H1 (cell line): ENCODE measurements around the gene ZNF143. TPM values are rescaled to one million over a fixed set of nuclear protein-coding genes. Genes with fewer than 3 reads are reported as not detected.

Source experiments
- CTCF ChIA-PET: fragments of 300-600 bp; sonication (Branson Sonifier 250); formaldehyde crosslinking; loops from one replicate; lab custom pipeline; 2021; ENCODE audit not compliant: partially characterized antibody; lab: Charles Lee
- POLR2A ChIA-PET: fragments of 300-600 bp; sonication (Branson Sonifier 250); formaldehyde crosslinking; loops from one replicate; lab custom pipeline; 2021; ENCODE audit warnings: inconsistent platforms; ENCODE audit not compliant: partially characterized antibody; lab: Charles Lee
- DNase-seq, 2 experiments: peaks; one replicate each; pipeline versions ENCODE4 v3.0.0 to v3.0.0-alpha.2; 2010 to 2022; ENCODE audit warnings: low spot score in 2 of 2, low read depth in 1 of 2, mixed read lengths in 1 of 2
- FAIRE-seq: peaks from 2 replicates; lab custom pipeline; 2011; peaks lifted over from hg19 to GRCh38; lab: Jason Lieb, UNC
- H2AFZ ChIP-seq: 2 replicates; pipeline ENCODE4 v1.8.1; 2012; ENCODE audit warnings: low read length, inconsistent platforms
- H2AK5ac ChIP-seq: 2 replicates; pipeline ENCODE4 v1.6.1; 2013; ENCODE audit warnings: low read depth, low read length
- H2BK120ac ChIP-seq: replicated peaks from 2 replicates; pipeline ENCODE3; 2013; ENCODE audit warnings: low read depth, low read length, inconsistent platforms
- H2BK12ac ChIP-seq: 2 replicates; pipeline ENCODE4 v1.6.1; 2013; ENCODE audit warnings: low read depth, low read length
- H2BK15ac ChIP-seq: 2 replicates; pipeline ENCODE4 v1.6.1; 2013; ENCODE audit warnings: low read length
- H2BK20ac ChIP-seq: 2 replicates; pipeline ENCODE4 v1.6.1; 2013; ENCODE audit warnings: low read length
- H2BK5ac ChIP-seq: 2 replicates; pipeline ENCODE4 v1.6.1; 2013; ENCODE audit warnings: low read depth, low read length
- H3K14ac ChIP-seq: 2 replicates; pipeline ENCODE4 v1.6.1; 2013; ENCODE audit warnings: inconsistent platforms; ENCODE audit not compliant: insufficient read length
- H3K18ac ChIP-seq: 2 replicates; pipeline ENCODE4 v1.6.1; 2013; ENCODE audit warnings: low read length; ENCODE audit errors: extremely low read depth
- H3K23ac ChIP-seq: 2 replicates; pipeline ENCODE4 v1.6.1; 2013; ENCODE audit warnings: inconsistent platforms; ENCODE audit not compliant: insufficient read length
- H3K23me2 ChIP-seq: 2 replicates; pipeline ENCODE4 v1.6.1; 2013; ENCODE audit warnings: low read depth, low read length
- H3K27ac ChIP-seq: 2 replicates; pipeline ENCODE4 v1.6.1; 2011; ENCODE audit warnings: low read depth, low read length, inconsistent platforms
- H3K27me3 ChIP-seq, 4 experiments: replicated peaks in 1 of 4; 1 replicate in 1 of 4; 2 replicates in 3 of 4; pipeline versions ENCODE4 v1.6.1 to v1.8.1; 2011 to 2013; ENCODE audit warnings: low read length in 3 of 4, mild to moderate bottlenecking in 3 of 4, inconsistent platforms in 2 of 4, mixed read lengths in 2 of 4, moderate library complexity in 1 of 4; ENCODE audit not compliant: control insufficient read depth in 3 of 4, insufficient read depth in 3 of 4; ENCODE audit errors: extremely low read depth in 1 of 4
- H3K36me3 ChIP-seq, 4 experiments: 2 replicates each; pipeline versions ENCODE4 v1.6.1 to v1.8.1; 2011 to 2013; ENCODE audit warnings: mild to moderate bottlenecking in 4 of 4, low read length in 3 of 4, moderate library complexity in 2 of 4, control low read depth in 1 of 4, inconsistent platforms in 1 of 4; ENCODE audit not compliant: insufficient read depth in 4 of 4, control insufficient read depth in 2 of 4
- H3K4ac ChIP-seq: replicated peaks from 2 replicates; pipeline ENCODE3; 2013; ENCODE audit warnings: low read length, low read depth, mixed read lengths, inconsistent platforms; ENCODE audit not compliant: insufficient read length
- H3K4me1 ChIP-seq, 4 experiments: replicated peaks in 1 of 4; 1 replicate in 1 of 4; 2 replicates in 3 of 4; pipeline versions ENCODE4 v1.6.1 to v1.8.1; 2011 to 2013; ENCODE audit warnings: low read length in 3 of 4, inconsistent platforms in 2 of 4, mixed read lengths in 1 of 4; ENCODE audit not compliant: insufficient read depth in 4 of 4, control insufficient read depth in 3 of 4
- H3K4me2 ChIP-seq, 2 experiments: 2 replicates each; pipeline versions ENCODE4 v1.6.1 to v1.8.1; 2011 to 2013; ENCODE audit warnings: low read depth in 2 of 2, low read length in 2 of 2, control low read depth in 1 of 2, inconsistent platforms in 1 of 2, mild to moderate bottlenecking in 1 of 2; ENCODE audit not compliant: insufficient read depth in 1 of 2
- H3K4me3 ChIP-seq, 4 experiments: fragments of 200-600, 300-600 bp in 1 of 4; sonication (generic), shearing (Covaris generic), sonication (Bioruptor Twin) in 1 of 4; 2 replicates each; pipeline versions ENCODE4 v1.5.1 to v1.8.1; 2011 to 2016; ENCODE audit warnings: low read length in 4 of 4, low read depth in 3 of 4, control low read depth in 2 of 4, inconsistent platforms in 2 of 4, mild to moderate bottlenecking in 2 of 4, mixed read lengths in 1 of 4, moderate library complexity in 1 of 4; ENCODE audit not compliant: insufficient read depth in 2 of 4; ENCODE audit errors: extremely low read depth in 1 of 4
- H3K56ac ChIP-seq: replicated peaks from 2 replicates; pipeline ENCODE3; 2013; ENCODE audit warnings: low read depth, mild to moderate bottlenecking, mixed read lengths, low read length, inconsistent platforms; ENCODE audit not compliant: insufficient read length
- H3K79me1 ChIP-seq: 2 replicates; pipeline ENCODE4 v1.6.1; 2013; ENCODE audit warnings: low read depth, low read length, control low read depth
- H3K79me2 ChIP-seq, 2 experiments: 2 replicates each; pipeline versions ENCODE4 v1.6.1 to v1.8.1; 2012 to 2013; ENCODE audit warnings: low read length in 2 of 2, mild to moderate bottlenecking in 2 of 2, inconsistent platforms in 1 of 2; ENCODE audit not compliant: insufficient read depth in 2 of 2, control insufficient read depth in 1 of 2
- H3K9ac ChIP-seq, 4 experiments: replicated peaks in 1 of 4; 1 replicate in 1 of 4; 2 replicates in 3 of 4; pipeline versions ENCODE4 v1.6.1 to v1.8.1; 2011 to 2013; ENCODE audit warnings: low read depth in 3 of 4, low read length in 3 of 4, control low read depth in 2 of 4, mild to moderate bottlenecking in 2 of 4, moderate library complexity in 2 of 4, inconsistent platforms in 1 of 4; ENCODE audit errors: extremely low read depth in 1 of 4
- H3K9me3 ChIP-seq, 2 experiments: 2 replicates each; pipeline versions ENCODE4 v1.6.1 to v1.8.1; 2012 to 2013; ENCODE audit warnings: mild to moderate bottlenecking in 2 of 2, moderate library complexity in 2 of 2, control low read depth in 1 of 2, inconsistent platforms in 1 of 2, low read depth in 1 of 2, low read length in 1 of 2, mixed read lengths in 1 of 2; ENCODE audit not compliant: insufficient read depth in 2 of 2
- H4K20me1 ChIP-seq, 2 experiments: replicated peaks in 1 of 2; 2 replicates each; pipeline versions ENCODE3 to v1.8.1; 2011 to 2013; ENCODE audit warnings: inconsistent platforms in 2 of 2, low read length in 2 of 2, mild to moderate bottlenecking in 1 of 2; ENCODE audit not compliant: insufficient read depth in 2 of 2, control insufficient read depth in 1 of 2
- H4K5ac ChIP-seq: 2 replicates; pipeline ENCODE4 v1.6.1; 2013; ENCODE audit warnings: low read length, low read depth, mixed read lengths, inconsistent platforms; ENCODE audit not compliant: insufficient read length
- H4K8ac ChIP-seq: 2 replicates; pipeline ENCODE4 v1.8.0; 2013; ENCODE audit warnings: mild to moderate bottlenecking, moderate library complexity, low read length, inconsistent platforms; ENCODE audit not compliant: insufficient read depth; ENCODE audit errors: extremely low read depth
- H4K91ac ChIP-seq: replicated peaks from 2 replicates; pipeline ENCODE3; 2013; ENCODE audit warnings: low read length, mixed read lengths, inconsistent platforms; ENCODE audit not compliant: insufficient read length
- ASH2L ChIP-seq: fragments of 200-600, 300-600 bp; sonication (generic); IDR thresholded peaks from one replicate; pipeline ENCODE4 v1.7.1; 2017; ENCODE audit warnings: low read length
- ATF3 ChIP-seq: IDR thresholded peaks from 2 replicates; pipeline ENCODE4 v1.6.1; 2011; ENCODE audit warnings: low read depth, mild to moderate bottlenecking, low read length; ENCODE audit not compliant: insufficient read depth
- BACH1 ChIP-seq: IDR thresholded peaks from 2 replicates; pipeline ENCODE4 v1.6.1; 2012; ENCODE audit warnings: low read length, improper control_type of control experiment
- BRCA1 ChIP-seq: IDR thresholded peaks from 2 replicates; pipeline ENCODE4 v1.6.1; 2012; ENCODE audit warnings: low read depth, low read length, improper control_type of control experiment
- CBX5 ChIP-seq: fragments of 300-800, 300-1000 bp; sonication (generic); IDR thresholded peaks from 2 replicates; pipeline ENCODE4 v1.7.1; 2016; ENCODE audit warnings: antibody characterized with exemption, low read length, low read depth
- EZH2 ChIP-seq: fragments of 200-600 bp; sonication (generic); IDR thresholded peaks from 2 replicates; pipeline ENCODE4 v1.7.1; 2012; ENCODE audit warnings: low read depth, mild to moderate bottlenecking, moderate library complexity, low read length, inconsistent platforms; ENCODE audit not compliant: severe bottlenecking
- KDM5A ChIP-seq: fragments of 200-600 bp; IDR thresholded peaks from 2 replicates; pipeline ENCODE4 v1.7.1; 2012; ENCODE audit warnings: mild to moderate bottlenecking, low read length, inconsistent platforms, mixed read lengths
- NRF1 ChIP-seq: IDR thresholded peaks from 2 replicates; pipeline ENCODE4 v1.6.1; 2011; ENCODE audit warnings: mild to moderate bottlenecking, low read depth, low read length, improper control_type of control experiment
- POLR2A ChIP-seq, 2 experiments: IDR thresholded peaks; 1 replicate in 1 of 2; 2 replicates in 1 of 2; pipeline ENCODE4 v1.6.1; 2011; ENCODE audit warnings: low read depth in 2 of 2, low read length in 2 of 2, mild to moderate bottlenecking in 2 of 2; ENCODE audit errors: control extremely low read depth in 1 of 2
- POU5F1 ChIP-seq: IDR thresholded peaks from 2 replicates; pipeline ENCODE4 v1.6.1; 2011; ENCODE audit warnings: low read depth, mild to moderate bottlenecking, low read length, moderate library complexity
- RAD21 ChIP-seq, 2 experiments: IDR thresholded peaks in 1 of 2; conservative IDR thresholded peaks in 1 of 2; 2 replicates each; pipeline ENCODE4 v1.6.1; 2011; ENCODE audit warnings: low read depth in 2 of 2, low read length in 2 of 2, improper control_type of control experiment in 1 of 2, inconsistent platforms in 1 of 2, mild to moderate bottlenecking in 1 of 2, moderate library complexity in 1 of 2
- RBBP5 ChIP-seq: IDR thresholded peaks from 2 replicates; pipeline ENCODE4 v1.7.1; 2012; ENCODE audit warnings: low read depth, mild to moderate bottlenecking, inconsistent platforms, low read length, moderate library complexity, borderline replicate concordance
- SIRT6 ChIP-seq: IDR thresholded peaks from one replicate; pipeline ENCODE4 v1.7.1; 2012; ENCODE audit warnings: low read length, inconsistent platforms
- SP2 ChIP-seq: IDR thresholded peaks from 2 replicates; pipeline ENCODE4 v1.6.1; 2012; ENCODE audit warnings: mild to moderate bottlenecking, low read length, inconsistent platforms
- WGBS, 2 experiments: shearing (Covaris generic) in 1 of 2; methylation state at CpG; one replicate each; pipeline versions ENCODE4 v1.1.6 to v1.1.7; 2013 to 2015; ENCODE audit warnings: low lambda C conversion rate in 2 of 2, mixed read lengths in 2 of 2, inconsistent platforms in 1 of 2, low coverage in 1 of 2, missing lambda C conversion rate in 1 of 2; ENCODE audit not compliant: insufficient replicate concordance in 2 of 2, insufficient coverage in 1 of 2, insufficient read length in 1 of 2; ENCODE audit errors: extremely low coverage in 1 of 2, missing lambda C conversion rate in 1 of 2; 5-methylcytosine and 5-hydroxymethylcytosine counted together
- polyA plus RNA-seq, 7 experiments: library from polyadenylated mRNA; depleted of rRNA in 3 of 7; stranded (reverse) in 5 of 7; unstranded in 2 of 7; fragments of >200 nt in 5 of 7; fragments of 200-250 nt in 2 of 7; gene quantifications; 1 replicate in 5 of 7; 2 replicates in 1 of 7; 4 replicates in 1 of 7; pipeline versions ENCODE4 v1.2.1 to v1.2.3, GENCODE V29; 2011 to 2013; ENCODE audit warnings: missing spikeins in 2 of 7, mixed read lengths in 2 of 7
- total RNA-seq: library from RNA; stranded (reverse); fragmentation: NEBNext Ultra II Directional; extraction: Animal tissue kit (Norgen Biotek cat#: 25700); gene quantifications from 2 replicates; pipeline ENCODE4 v1.2.1, GENCODE V29; 2021
- TF ChIP-seq, protein P1 (sequence below): IDR thresholded peaks from 2 replicates; pipeline ENCODE4 v1.6.1; 2012; ENCODE audit warnings: inconsistent platforms

Gene ZNF143
- total and polyA plus RNA-seq, 2 of the 8 experiments (the other 6 are each of a cell fraction or from before 2014, with no cell fraction given), result 43.0 to 69.2 TPM

GRCh38 chr11:9438611-9439010 is 22.2 kb upstream of the ZNF143 start:
- H3K23me2 ChIP-seq, result no peaks in the 10 kb centered on the region
- H4K20me1 ChIP-seq, result no peaks in the 10 kb centered on the region
- ChIA-PET POLR2A (interaction anchor here (0.7 to 1.7 kb wide), 3 partner anchors 22 to 288 kb away, joined by 3 to 7 read pairs (median 5); partner anchors contain the start of gene ZNF143), CTCF (no interaction called here)
- H3K4ac ChIP-seq, result no peak overlapping the region
- no peak overlapping the region for H2BK120ac ChIP-seq
- no peak overlapping the region for H4K5ac ChIP-seq
- no peak overlapping the region for H3K4me2 ChIP-seq
- WGBS, 2 experiments, result 97% methylated on average over 4 of the region's 4 CpGs; no CpG with 5 or more reads in 1 of the 2 experiments
- FAIRE-seq (no peak), DNase-seq (no peak)
- H3K18ac ChIP-seq, result no peak overlapping the region
- no peak overlapping the region for H2BK15ac ChIP-seq
- H2AK5ac ChIP-seq, result no peak overlapping the region
- no peak overlapping the region for H3K56ac ChIP-seq
- no peak overlapping the region for H3K27ac ChIP-seq
- no peak overlapping the region for H4K8ac ChIP-seq
- no peak overlapping the region for H3K14ac ChIP-seq
- no peak overlapping the region for H4K91ac ChIP-seq
- no peaks in the 10 kb centered on the region for H3K9me3 ChIP-seq
- H2BK12ac ChIP-seq, result no peak overlapping the region
- TF ChIP-seq EZH2, result no peak
- TF ChIP-seq SIRT6, result no peak
- no peak for TF ChIP-seq BACH1
- no peak for TF ChIP-seq ASH2L
- no peak for TF ChIP-seq CBX5
- TF ChIP-seq NRF1, result no peak
- TF ChIP-seq ATF3, result no peak
- no peak for TF ChIP-seq BRCA1
- no peak for TF ChIP-seq RAD21 (IDR thresholded peaks at IDR 0.05 in 1 of 2, conservative IDR thresholded peaks at IDR 0.05 in 1 of 2; ENCODE audit: low read depth in 2 of 2, low read length in 2 of 2)
- TF ChIP-seq POU5F1, result no peak
- no peak for TF ChIP-seq POLR2A (IDR thresholded peaks at IDR 0.05; ENCODE audit: control extremely low read depth in 1 of 2, low read depth in 2 of 2, low read length in 2 of 2)
- TF ChIP-seq KDM5A, result no peak
- TF ChIP-seq RBBP5, result no peak
- TF ChIP-seq, protein P1, sequence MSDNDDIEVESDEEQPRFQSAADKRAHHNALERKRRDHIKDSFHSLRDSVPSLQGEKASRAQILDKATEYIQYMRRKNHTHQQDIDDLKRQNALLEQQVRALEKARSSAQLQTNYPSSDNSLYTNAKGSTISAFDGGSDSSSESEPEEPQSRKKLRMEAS, result no peak
- no peak for TF ChIP-seq SP2
- TF ChIP-seq, all 59 proteins: peak for 0
- Histone ChIP-seq H2AFZ (no peak overlapping the region), H3K79me2 (no peaks in the 10 kb centered on the region), H3K4me3 (no peak overlapping the region), H3K4me1 (no peaks in the 10 kb centered on the region), H3K9ac (no peak overlapping the region), H2BK20ac (no peak overlapping the region), H3K36me3 (peaks cover 44 to 98% (median 84%) of the 10 kb centered on the region in 4 experiments), H3K27me3 (no peaks in the 10 kb centered on the region), H2BK5ac (no peak overlapping the region), H3K23ac (no peak overlapping the region), H3K79me1 (no peaks in the 10 kb centered on the region)
